Testis (tissue), 3 donors: Measurements from ENCODE around the gene C11orf52. TPM values are rescaled to one million over a fixed set of nuclear protein-coding genes. Genes with fewer than 3 reads are reported as not detected.

ENCODE experiments used
- DNase-seq: peaks from one replicate; pipeline ENCODE4 v3.0.0-alpha.2; 2019
- H3K27ac ChIP-seq, 2 donors: fragments of 200-600 bp; sonication (generic); one replicate each; pipeline ENCODE4 v1.5.1; 2019
- H3K27me3 ChIP-seq: fragments of 200-600 bp; sonication (generic); one replicate; pipeline ENCODE4 v1.5.1; 2019
- H3K36me3 ChIP-seq: fragments of 200-600 bp; sonication (generic); one replicate; pipeline ENCODE4 v1.5.1; 2017; ENCODE audit warnings: low read depth; ENCODE audit errors: missing control alignments
- H3K4me1 ChIP-seq: fragments of 200-600 bp; sonication (generic); one replicate; pipeline ENCODE4 v1.5.1; 2019
- H3K4me3 ChIP-seq, 2 donors: fragments of 200-600 bp; sonication (generic); one replicate each; pipeline ENCODE4 v1.5.1; 2017 to 2019
- H3K9me3 ChIP-seq: fragments of 200-600 bp; sonication (generic); one replicate; pipeline ENCODE4 v1.5.1; 2017
- POLR2A ChIP-seq: fragments of 450-650 bp; IDR thresholded peaks from one replicate; pipeline ENCODE4 v1.6.1; 2017; ENCODE audit warnings: antibody characterized with exemption, mild to moderate bottlenecking, moderate library complexity
- WGBS, 2 donors: methylation state at CpG; one replicate each; pipeline ENCODE4 v1.1.5; 2018; 5-methylcytosine and 5-hydroxymethylcytosine counted together
- intact Hi-C: fragments of 100-400 bp; cut with DNase I; formaldehyde crosslinking; loops from one replicate; pipeline ENCODE4 v1.15.1; 2023; ENCODE audit warnings: low total_unique reads
- polyA plus RNA-seq: library from polyadenylated mRNA; stranded (reverse); fragments of 350-450 nt; fragmentation: Illumina TruSeq; extraction: RNeasy Lipid Tissue Mini Kit (QIAGEN cat#74804); gene quantifications from one replicate; pipeline ENCODE4 v1.2.3, GENCODE V29; 2014; ENCODE audit warnings: low read depth, low replicate concordance; ENCODE audit not compliant: insufficient read depth
- total RNA-seq, 2 donors: library from RNA; depleted of rRNA; stranded (reverse); fragments of >200 nt; gene quantifications; one replicate each; pipeline ENCODE4 v1.2.3, GENCODE V29; 2016
- TF ChIP-seq, protein P1 (sequence below), 3 experiments: fragments of 450-650 bp in 2 of 3; fragments of 200-600 bp in 1 of 3; sonication (generic) in 1 of 3; IDR thresholded peaks; one replicate each; pipeline ENCODE4 v1.5.1; 2016 to 2019; ENCODE audit warnings: antibody characterized with exemption in 3 of 3, mild to moderate bottlenecking in 2 of 3, moderate library complexity in 1 of 3

C11orf52 gene
- total and polyA plus RNA-seq, 3 donors from 2014 or later, result 1.4 to 2.0 (median 1.6) TPM

DNA sequence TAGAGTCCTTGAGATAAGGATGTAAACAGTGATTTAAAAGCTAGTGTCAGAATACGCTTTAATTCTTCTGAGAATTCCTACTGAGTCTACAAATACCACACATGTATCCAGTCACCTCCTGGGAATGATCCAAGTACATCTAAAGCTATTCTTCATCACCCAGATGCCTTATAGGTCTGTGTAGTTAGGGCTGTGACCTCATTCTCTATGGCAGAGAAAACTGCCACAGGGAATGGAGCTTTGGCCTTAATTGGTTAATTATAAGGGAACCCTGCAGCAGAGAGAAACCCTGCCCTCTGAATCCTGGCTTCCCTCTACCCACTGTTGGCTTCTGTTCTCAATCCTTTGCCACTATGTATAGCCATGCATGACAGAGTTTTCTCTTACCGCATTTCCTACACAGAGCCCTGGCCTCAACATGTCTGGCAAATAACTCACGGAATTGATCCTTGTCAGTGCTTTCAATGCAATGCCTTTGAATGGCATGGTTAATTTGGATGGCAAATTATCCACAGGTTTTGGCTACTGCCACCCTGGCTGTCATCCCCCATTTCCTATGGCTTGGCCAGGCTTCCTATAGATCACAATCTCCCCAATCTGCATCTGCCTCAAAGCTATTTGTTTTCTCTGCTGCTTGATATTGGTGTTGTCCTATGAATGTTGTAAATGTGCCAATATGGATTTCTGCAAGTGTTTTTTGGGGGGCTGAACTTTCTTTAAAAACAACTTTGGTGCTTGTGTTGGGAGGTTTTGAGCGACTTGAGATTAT lies 21.3 kb downstream of the C11orf52 start:
- no peak for DNase-seq
- Histone ChIP-seq H3K27me3 (no peaks in the 10 kb centered on the region), H3K27ac (no peak overlapping the region), H3K36me3 (no peaks in the 10 kb centered on the region), H3K4me3 (no peak overlapping the region), H3K4me1 (peaks cover 13% of the 10 kb centered on the region), H3K9me3 (no peaks in the 10 kb centered on the region)
- intact Hi-C loops, result loop anchor here (5.0 kb wide), 1 partner anchor 37 kb away; no protein-coding TSS in a partner anchor
- 92 to 97% methylated on average over 4 of the region's 4 CpGs for WGBS, 2 donors
- TF ChIP-seq POLR2A, result no peak
- TF ChIP-seq, protein P1, sequence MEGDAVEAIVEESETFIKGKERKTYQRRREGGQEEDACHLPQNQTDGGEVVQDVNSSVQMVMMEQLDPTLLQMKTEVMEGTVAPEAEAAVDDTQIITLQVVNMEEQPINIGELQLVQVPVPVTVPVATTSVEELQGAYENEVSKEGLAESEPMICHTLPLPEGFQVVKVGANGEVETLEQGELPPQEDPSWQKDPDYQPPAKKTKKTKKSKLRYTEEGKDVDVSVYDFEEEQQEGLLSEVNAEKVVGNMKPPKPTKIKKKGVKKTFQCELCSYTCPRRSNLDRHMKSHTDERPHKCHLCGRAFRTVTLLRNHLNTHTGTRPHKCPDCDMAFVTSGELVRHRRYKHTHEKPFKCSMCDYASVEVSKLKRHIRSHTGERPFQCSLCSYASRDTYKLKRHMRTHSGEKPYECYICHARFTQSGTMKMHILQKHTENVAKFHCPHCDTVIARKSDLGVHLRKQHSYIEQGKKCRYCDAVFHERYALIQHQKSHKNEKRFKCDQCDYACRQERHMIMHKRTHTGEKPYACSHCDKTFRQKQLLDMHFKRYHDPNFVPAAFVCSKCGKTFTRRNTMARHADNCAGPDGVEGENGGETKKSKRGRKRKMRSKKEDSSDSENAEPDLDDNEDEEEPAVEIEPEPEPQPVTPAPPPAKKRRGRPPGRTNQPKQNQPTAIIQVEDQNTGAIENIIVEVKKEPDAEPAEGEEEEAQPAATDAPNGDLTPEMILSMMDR (IDR thresholded peaks at IDR 0.05), result no peak

- DNase-seq, result no peak
- TF ChIP-seq, protein P1 (IDR thresholded peaks at IDR 0.05), result no peak
- no peak overlapping the region for H3K4me3 ChIP-seq
- 81 to 87% methylated on average over 5 of the region's 5 CpGs for WGBS, 2 donors
- no peaks in the 10 kb centered on the region for H3K9me3 ChIP-seq
- no peaks in the 10 kb centered on the region for H3K4me1 ChIP-seq
- no peaks in the 10 kb centered on the region for H3K36me3 ChIP-seq
- no peaks in the 10 kb centered on the region for H3K27me3 ChIP-seq
- intact Hi-C loops, result no loop called here
- H3K27ac ChIP-seq, result no peak overlapping the region
These were observed 23.2 kb downstream of the C11orf52 start for GRCh38 chr11:111941963-111942362.

DNA sequence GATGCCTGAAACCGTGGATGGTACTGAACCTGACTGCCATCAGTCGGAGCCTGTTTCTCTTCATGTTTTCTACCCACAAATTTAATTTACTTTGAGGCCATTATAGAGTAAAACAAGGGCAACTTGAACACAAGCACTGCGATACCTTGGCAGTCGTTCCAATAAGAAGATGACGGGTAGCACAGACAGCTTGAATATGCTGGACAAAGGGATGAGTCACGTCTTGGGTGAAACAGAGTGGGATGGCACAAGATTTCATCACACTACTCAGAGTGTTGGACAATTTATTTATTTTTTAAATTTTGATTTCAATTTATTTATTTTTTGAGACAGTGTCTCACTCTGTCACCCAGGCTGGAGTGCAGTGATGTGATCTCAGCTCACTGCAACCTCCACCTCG lies 24.1 kb downstream of the C11orf52 start:
- H3K36me3 ChIP-seq, result no peaks in the 10 kb centered on the region
- 87 to 96% methylated on average over 7 of the region's 7 CpGs for WGBS, 2 donors
- intact Hi-C loops, result no loop called here
- H3K4me3 ChIP-seq, result no peak overlapping the region
- DNase-seq, result no peak
- H3K27ac ChIP-seq, result no peak overlapping the region
- no peaks in the 10 kb centered on the region for H3K9me3 ChIP-seq
- no peaks in the 10 kb centered on the region for H3K27me3 ChIP-seq
- no peaks in the 10 kb centered on the region for H3K4me1 ChIP-seq
- TF ChIP-seq, protein P1 (IDR thresholded peaks at IDR 0.05), result no peak
- no peak for TF ChIP-seq POLR2A

DNA sequence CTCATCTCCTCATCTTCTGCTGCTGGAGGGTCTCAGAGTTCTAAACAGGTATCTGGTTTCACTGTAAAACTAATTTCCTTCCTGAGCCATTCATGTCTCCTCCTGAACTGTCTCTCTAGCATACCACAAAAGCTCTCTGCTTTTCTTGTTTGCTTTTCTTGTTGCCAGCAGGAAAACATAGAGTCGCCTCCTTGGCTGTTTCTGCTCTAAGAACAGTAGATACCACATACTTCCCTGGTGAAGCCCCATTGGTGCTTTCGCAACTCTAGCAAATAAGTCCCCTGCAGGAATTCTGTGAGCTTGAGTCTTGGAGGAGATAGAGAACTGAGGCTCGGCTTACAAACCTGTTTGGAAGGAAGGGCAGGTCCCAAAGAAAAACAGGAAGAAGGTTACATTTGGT lies 25.4 kb downstream of the C11orf52 start:
- Histone ChIP-seq H3K36me3 (no peaks in the 10 kb centered on the region), H3K27ac (no peak overlapping the region), H3K4me1 (no peaks in the 10 kb centered on the region), H3K9me3 (no peaks in the 10 kb centered on the region), H3K4me3 (no peak overlapping the region), H3K27me3 (no peaks in the 10 kb centered on the region)
- intact Hi-C loops, result no loop called here
- DNase-seq, result no peak
- WGBS, 2 donors, result 55 to 67% methylated on average over 3 of the region's 3 CpGs
- no peak for TF ChIP-seq POLR2A
- TF ChIP-seq, protein P1 (IDR thresholded peaks at IDR 0.05), result no peak

DNA sequence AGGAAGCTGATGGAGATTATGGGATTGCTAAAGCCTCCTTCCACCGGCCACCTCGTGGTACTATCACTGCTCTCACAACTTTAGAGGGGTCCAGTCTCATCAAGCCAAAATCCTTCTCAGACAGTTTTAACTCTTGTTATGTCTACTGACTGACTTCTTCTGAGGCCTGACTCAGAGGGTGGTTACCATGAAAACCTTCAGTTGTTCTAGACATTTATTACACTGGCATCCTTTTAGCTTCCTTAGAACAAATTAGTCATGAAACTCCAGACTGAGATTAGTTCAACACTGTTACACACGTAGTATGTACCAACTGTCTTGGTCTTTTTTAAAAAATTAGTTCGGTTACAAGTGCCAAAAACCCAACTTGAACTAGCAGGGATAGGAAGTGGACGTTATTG lies 25.9 kb downstream of the C11orf52 start:
- Histone ChIP-seq H3K4me3 (no peak overlapping the region), H3K36me3 (no peaks in the 10 kb centered on the region), H3K4me1 (no peaks in the 10 kb centered on the region), H3K9me3 (no peaks in the 10 kb centered on the region), H3K27me3 (no peaks in the 10 kb centered on the region), H3K27ac (no peak overlapping the region)
- no peak for TF ChIP-seq POLR2A
- TF ChIP-seq, protein P1 (IDR thresholded peaks at IDR 0.05), result no peak
- 65 to 66% methylated on average over 5 of the region's 5 CpGs for WGBS, 2 donors
- intact Hi-C loops, result no loop called here
- no peak for DNase-seq
